Measurements from ENCODE around the gene ARHGAP26. TPM values are rescaled to one million over a fixed set of nuclear protein-coding genes. Genes with fewer than 3 reads are reported as not detected.
"Not testable (repeated sequence)": the region's sequence is repeated elsewhere in the genome, so short reads cannot be mapped to it uniquely, and the experiment has no call there.

The ARHGAP26 gene
- total RNA-seq, 2 experiments from 2014 or later, result 12.8 to 15.4 TPM

- peaks cover 19% of the 10 kb centered on the region for H3K4me1 Mint-ChIP-seq
- intact Hi-C loops (cut with DNase I, micrococcal nuclease); H3K4me3 Mint-ChIP-seq; H3K27me3 Mint-ChIP-seq; CTCF ChIA-PET; ATAC-seq; H3K27ac Mint-ChIP-seq; POLR2A ChIA-PET; DNase-seq; H3K36me3 Mint-ChIP-seq (ENCODE audit: low read depth); H3K9me3 Mint-ChIP-seq (ENCODE audit: low read depth): not testable (repeated sequence)
Observed at GRCh38 chr5:143203301-143203956, 433.3 kb downstream of the ARHGAP26 start.

- H3K27ac Mint-ChIP-seq, result peak overlapping the region; percentile 31
- CTCF ChIA-PET, result interaction anchor here (0.7 to 1.0 kb wide), 2 partner anchors 8 to 16 kb away, joined by 3 read pairs; no protein-coding TSS in a partner anchor
- peaks cover 19% of the 10 kb centered on the region for H3K4me1 Mint-ChIP-seq
- H3K36me3 Mint-ChIP-seq (ENCODE audit: low read depth), result peaks cover 12% of the 10 kb centered on the region
- no peak for DNase-seq
- POLR2A ChIA-PET, result interaction anchor here (0.6 kb wide), 1 partner anchor 257 kb away, joined by 3 read pairs; no protein-coding TSS in a partner anchor
- ATAC-seq, result no peak
- intact Hi-C loops (cut with DNase I, micrococcal nuclease), result no loop called here
- H3K4me3 Mint-ChIP-seq, result no peak overlapping the region
- no peaks in the 10 kb centered on the region for H3K27me3 Mint-ChIP-seq
- no peaks in the 10 kb centered on the region for H3K9me3 Mint-ChIP-seq (ENCODE audit: low read depth)
Observed at GRCh38 chr5:143204474-143205246, 434.5 kb downstream of the ARHGAP26 start.

GRCh38 chr5:143205386-143205785, 435.2 kb downstream of the ARHGAP26 start:
- peaks cover 19% of the 10 kb centered on the region for H3K4me1 Mint-ChIP-seq
- H3K27ac Mint-ChIP-seq, result no peak overlapping the region
- H3K4me3 Mint-ChIP-seq, result no peak overlapping the region
- H3K27me3 Mint-ChIP-seq, result no peaks in the 10 kb centered on the region
- ChIA-PET POLR2A (no interaction called here), CTCF (interaction anchor here (0.7 to 1.0 kb wide), 2 partner anchors 9 to 17 kb away, joined by 3 read pairs; no protein-coding TSS in a partner anchor)
- no peak for DNase-seq
- H3K36me3 Mint-ChIP-seq (ENCODE audit: low read depth), result peaks cover 12% of the 10 kb centered on the region
- H3K9me3 Mint-ChIP-seq (ENCODE audit: low read depth), result no peaks in the 10 kb centered on the region
- no peak for ATAC-seq
- intact Hi-C loops (cut with DNase I, micrococcal nuclease), result no loop called here

- Mint-ChIP-seq H3K27me3 (no peaks in the 10 kb centered on the region), H3K4me3 (no peak overlapping the region), H3K9me3 (ENCODE audit: low read depth) (no peaks in the 10 kb centered on the region), H3K27ac (peak overlapping the region; percentile 14), H3K4me1 (peaks cover 19% of the 10 kb centered on the region), H3K36me3 (ENCODE audit: low read depth) (peaks cover 12% of the 10 kb centered on the region)
- ChIA-PET POLR2A (no interaction called here), CTCF (interaction anchor here (1.4 kb wide), 1 partner anchor 22 kb away, joined by 3 read pairs; no protein-coding TSS in a partner anchor)
- ATAC-seq, result no peak
- no peak for DNase-seq
- intact Hi-C loops (cut with DNase I, micrococcal nuclease), result no loop called here
Observed at GRCh38 chr5:143205883-143206195, 435.7 kb downstream of the ARHGAP26 start.

- intact Hi-C loops (cut with DNase I, micrococcal nuclease), result no loop called here
- H3K4me1 Mint-ChIP-seq, result peaks cover 19% of the 10 kb centered on the region
- CTCF ChIA-PET, result interaction anchor here (0.6 to 1.4 kb wide), 2 partner anchors 23 to 204 kb away, joined by 3 read pairs; no protein-coding TSS in a partner anchor
- POLR2A ChIA-PET, result no interaction called here
- ATAC-seq, result peak; percentile 65
- no peak overlapping the region for H3K4me3 Mint-ChIP-seq
- peak overlapping the region; percentile 14 for H3K27ac Mint-ChIP-seq
- no peaks in the 10 kb centered on the region for H3K27me3 Mint-ChIP-seq
- peak; percentile 47 for DNase-seq
- H3K36me3 Mint-ChIP-seq (ENCODE audit: low read depth), result peaks cover 12% of the 10 kb centered on the region
- no peaks in the 10 kb centered on the region for H3K9me3 Mint-ChIP-seq (ENCODE audit: low read depth)
Observed at GRCh38 chr5:143206196-143207053, 436.2 kb downstream of the ARHGAP26 start.

GRCh38 chr5:143207058-143207457, 436.9 kb downstream of the ARHGAP26 start:
- DNase-seq (no peak), ATAC-seq (no peak)
- ChIA-PET POLR2A (no interaction called here), CTCF (interaction anchor here (0.6 to 1.4 kb wide), 3 partner anchors 24 to 215 kb away, joined by 3 to 4 read pairs (median 3); no protein-coding TSS in a partner anchor)
- H3K9me3 Mint-ChIP-seq (ENCODE audit: low read depth), result no peaks in the 10 kb centered on the region
- no peak overlapping the region for H3K4me3 Mint-ChIP-seq
- peaks cover 19% of the 10 kb centered on the region for H3K4me1 Mint-ChIP-seq
- H3K36me3 Mint-ChIP-seq (ENCODE audit: low read depth), result peaks cover 9% of the 10 kb centered on the region
- H3K27ac Mint-ChIP-seq, result peak overlapping the region; percentile 49
- intact Hi-C loops (cut with DNase I, micrococcal nuclease), result no loop called here
- H3K27me3 Mint-ChIP-seq, result no peaks in the 10 kb centered on the region

GRCh38 chr5:143207563-143208364, 437.6 kb downstream of the ARHGAP26 start:
- Mint-ChIP-seq H3K27me3 (no peaks in the 10 kb centered on the region), H3K27ac (no peak overlapping the region), H3K9me3 (ENCODE audit: low read depth) (no peaks in the 10 kb centered on the region), H3K36me3 (ENCODE audit: low read depth) (peaks cover 6% of the 10 kb centered on the region), H3K4me1 (peaks cover 19% of the 10 kb centered on the region), H3K4me3 (no peak overlapping the region)
- ChIA-PET CTCF (interaction anchor here (0.7 to 0.9 kb wide), 4 partner anchors 18 to 455 kb away, joined by 3 to 4 read pairs (median 3); no protein-coding TSS in a partner anchor), POLR2A (interaction anchor here (0.5 to 0.6 kb wide), 2 partner anchors 208 to 624 kb away, joined by 3 read pairs; no protein-coding TSS in a partner anchor)
- no peak for DNase-seq
- intact Hi-C loops (cut with DNase I, micrococcal nuclease), result no loop called here
- peak; percentile 54 for ATAC-seq

GRCh38 chr5:143208365-143208641, 438.1 kb downstream of the ARHGAP26 start:
- H3K27me3 Mint-ChIP-seq, result no peaks in the 10 kb centered on the region
- H3K4me3 Mint-ChIP-seq, result no peak overlapping the region
- H3K4me1 Mint-ChIP-seq, result peaks cover 20% of the 10 kb centered on the region
- intact Hi-C loops (cut with DNase I, micrococcal nuclease), result no loop called here
- CTCF ChIA-PET, result interaction anchor here (0.7 to 1.0 kb wide), 4 partner anchors 17 to 455 kb away, joined by 3 read pairs; no protein-coding TSS in a partner anchor
- no peak overlapping the region for H3K27ac Mint-ChIP-seq
- POLR2A ChIA-PET, result interaction anchor here (0.6 kb wide), 1 partner anchor 624 kb away, joined by 3 read pairs; no protein-coding TSS in a partner anchor
- H3K9me3 Mint-ChIP-seq (ENCODE audit: low read depth), result no peaks in the 10 kb centered on the region
- H3K36me3 Mint-ChIP-seq (ENCODE audit: low read depth), result peaks cover 6% of the 10 kb centered on the region
- ATAC-seq, result no peak
- no peak for DNase-seq

GRCh38 chr5:143208781-143209510, 438.8 kb downstream of the ARHGAP26 start:
- ChIA-PET POLR2A (no interaction called here), CTCF (interaction anchor here (0.7 to 1.0 kb wide), 4 partner anchors 16 to 454 kb away, joined by 3 read pairs; no protein-coding TSS in a partner anchor)
- Mint-ChIP-seq H3K4me1 (peaks cover 27% of the 10 kb centered on the region), H3K27ac (no peak overlapping the region), H3K4me3 (no peak overlapping the region), H3K36me3 (ENCODE audit: low read depth) (peaks cover 6% of the 10 kb centered on the region), H3K27me3 (no peaks in the 10 kb centered on the region), H3K9me3 (ENCODE audit: low read depth) (no peaks in the 10 kb centered on the region)
- no peak for DNase-seq
- intact Hi-C loops (cut with DNase I, micrococcal nuclease), result no loop called here
- peak; percentile 30 for ATAC-seq

- ChIA-PET POLR2A (no interaction called here), CTCF (interaction anchor here (0.5 to 0.6 kb wide), 2 partner anchors 83 to 732 kb away, joined by 3 read pairs; no protein-coding TSS in a partner anchor)
- intact Hi-C loops (cut with DNase I, micrococcal nuclease), result no loop called here
- peaks cover 8% of the 10 kb centered on the region for H3K36me3 Mint-ChIP-seq (ENCODE audit: low read depth)
- no peak overlapping the region for H3K4me3 Mint-ChIP-seq
- no peak for ATAC-seq
- H3K4me1 Mint-ChIP-seq, result peaks cover 30% of the 10 kb centered on the region
- no peak overlapping the region for H3K27ac Mint-ChIP-seq
- H3K27me3 Mint-ChIP-seq, result no peaks in the 10 kb centered on the region
- no peak for DNase-seq
- no peaks in the 10 kb centered on the region for H3K9me3 Mint-ChIP-seq (ENCODE audit: low read depth)
Observed at GRCh38 chr5:143209881-143210395, 439.8 kb downstream of the ARHGAP26 start.
